PFSK-1 (cell line): ENCODE results near the gene ACY1.

Experiments
- POLR2AphosphoS5 ChIP-seq: IDR thresholded peaks from 2 replicates; pipeline ENCODE4 v1.6.1; 2012; ENCODE audit warnings: low read depth, mild to moderate bottlenecking, control low read depth, low read length, moderate library complexity
- REST ChIP-seq, 2 experiments: IDR thresholded peaks; 2 replicates each; pipeline versions ENCODE4 v1.6.1 to v1.8.0; 2011 to 2012; ENCODE audit warnings: low read depth in 2 of 2, low read length in 2 of 2, control low read depth in 1 of 2, inconsistent platforms in 1 of 2, mild to moderate bottlenecking in 1 of 2, moderate library complexity in 1 of 2; ENCODE audit not compliant: insufficient read depth in 1 of 2
- SIN3A ChIP-seq: IDR thresholded peaks from 2 replicates; pipeline ENCODE4 v1.6.1; 2012; ENCODE audit warnings: mild to moderate bottlenecking, low read length, moderate library complexity, borderline replicate concordance; ENCODE audit not compliant: insufficient read depth
- TAF1 ChIP-seq: IDR thresholded peaks from 2 replicates; pipeline ENCODE4 v1.6.1; 2012; ENCODE audit warnings: low read length, control low read depth, borderline replicate concordance; ENCODE audit not compliant: insufficient read depth

GRCh38 chr3:51934991-51935885, 48.1 kb upstream of the ACY1 start:
- TF ChIP-seq POLR2AphosphoS5 (no peak), TAF1 (no peak), REST (IDR thresholded peaks at IDR 0.05; ENCODE audit: insufficient read depth in 1 of 2, low read depth in 2 of 2, low read length in 2 of 2) (no peak), SIN3A (no peak)
